ENCODE data around the gene CLRN2. TPM values are rescaled to one million over a fixed set of nuclear protein-coding genes. Genes with fewer than 3 reads are reported as not detected.

CLRN2 gene
- total RNA-seq, 3 donors from 2014 or later (not counting 1 experiment from before 2014, with no cell fraction given) = not detected

DNA sequence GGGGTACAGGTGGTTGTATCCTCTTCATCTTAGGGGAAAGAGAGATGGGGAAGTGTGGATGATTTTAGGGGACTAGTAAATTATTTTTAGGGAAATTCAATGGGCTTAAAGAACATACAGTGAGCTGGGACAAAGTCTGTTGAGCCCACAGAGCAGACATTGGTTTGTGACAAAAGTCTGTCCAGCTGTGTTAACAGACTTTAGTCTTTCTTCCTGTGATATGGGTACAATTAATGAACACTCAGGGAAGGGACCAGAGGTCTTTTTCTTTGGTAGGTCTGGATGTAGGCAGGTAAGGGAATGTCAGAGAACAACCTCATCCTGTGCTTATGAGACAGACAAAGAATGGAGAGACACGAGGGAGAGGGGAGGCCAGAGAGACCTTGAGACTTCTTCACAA is 2.0 kb downstream of the CLRN2 start:
- no peaks in the 10 kb centered on the region for H3K9me3 Mint-ChIP-seq
- Histone ChIP-seq H3K4me3 (ENCODE audit: low read length) (no peak overlapping the region), H3K36me3 (ENCODE audit: control insufficient read depth, insufficient read depth, low read length) (no peaks in the 10 kb centered on the region), H3K27ac (ENCODE audit: low read length) (no peak overlapping the region), H3K9me3 (ENCODE audit: control insufficient read depth, insufficient read depth, low read length) (no peaks in the 10 kb centered on the region), H3K27me3 (ENCODE audit: control insufficient read depth, insufficient read depth, low read length) (no peaks in the 10 kb centered on the region), H3K4me1 (ENCODE audit: control insufficient read depth, insufficient read depth, low read length) (peaks cover 4% of the 10 kb centered on the region)
- H3K36me3 Mint-ChIP-seq = no peaks in the 10 kb centered on the region
- H3K27me3 Mint-ChIP-seq (ENCODE audit: low read depth in 2 of 2) = peaks cover 14 to 37% of the 10 kb centered on the region in 2 donors
- no peak for ATAC-seq
- peaks cover 9 to 10% of the 10 kb centered on the region in 2 donors for H3K4me1 Mint-ChIP-seq
- no peak overlapping the region for H3K4me3 Mint-ChIP-seq
- intact Hi-C loops (cut with micrococcal nuclease) = no loop called here
- 67% methylated on average over 1 of the region's 1 CpG for WGBS (ENCODE audit: insufficient coverage)
- no peak for DNase-seq
- H3K27ac Mint-ChIP-seq = no peak overlapping the region
- TF ChIP-seq, protein P1, sequence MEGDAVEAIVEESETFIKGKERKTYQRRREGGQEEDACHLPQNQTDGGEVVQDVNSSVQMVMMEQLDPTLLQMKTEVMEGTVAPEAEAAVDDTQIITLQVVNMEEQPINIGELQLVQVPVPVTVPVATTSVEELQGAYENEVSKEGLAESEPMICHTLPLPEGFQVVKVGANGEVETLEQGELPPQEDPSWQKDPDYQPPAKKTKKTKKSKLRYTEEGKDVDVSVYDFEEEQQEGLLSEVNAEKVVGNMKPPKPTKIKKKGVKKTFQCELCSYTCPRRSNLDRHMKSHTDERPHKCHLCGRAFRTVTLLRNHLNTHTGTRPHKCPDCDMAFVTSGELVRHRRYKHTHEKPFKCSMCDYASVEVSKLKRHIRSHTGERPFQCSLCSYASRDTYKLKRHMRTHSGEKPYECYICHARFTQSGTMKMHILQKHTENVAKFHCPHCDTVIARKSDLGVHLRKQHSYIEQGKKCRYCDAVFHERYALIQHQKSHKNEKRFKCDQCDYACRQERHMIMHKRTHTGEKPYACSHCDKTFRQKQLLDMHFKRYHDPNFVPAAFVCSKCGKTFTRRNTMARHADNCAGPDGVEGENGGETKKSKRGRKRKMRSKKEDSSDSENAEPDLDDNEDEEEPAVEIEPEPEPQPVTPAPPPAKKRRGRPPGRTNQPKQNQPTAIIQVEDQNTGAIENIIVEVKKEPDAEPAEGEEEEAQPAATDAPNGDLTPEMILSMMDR (IDR thresholded peaks at IDR 0.05) = no peak

DNA sequence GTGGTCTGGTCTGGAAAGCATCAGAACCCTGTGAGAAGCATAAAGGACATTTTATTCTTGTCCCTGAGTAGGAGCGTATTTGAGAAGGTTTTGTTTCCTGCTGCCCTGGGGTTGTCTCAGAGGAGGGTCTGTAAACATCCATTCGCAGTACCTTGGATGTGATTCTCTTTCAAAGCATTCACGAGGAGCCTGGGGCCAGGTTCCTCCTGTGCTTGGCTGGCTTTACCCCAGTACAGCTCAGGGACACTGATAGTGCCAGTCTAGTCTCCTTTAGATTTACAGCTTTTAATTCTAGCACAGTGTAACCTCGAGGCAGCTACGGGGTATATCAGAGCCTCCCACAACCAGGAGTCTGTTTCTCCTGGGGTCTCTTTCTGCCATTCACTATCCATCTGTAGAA is 2.7 kb downstream of the CLRN2 start:
- H3K36me3 ChIP-seq (ENCODE audit: control insufficient read depth, insufficient read depth, low read length) = no peaks in the 10 kb centered on the region
- Mint-ChIP-seq H3K27ac (no peak overlapping the region), H3K9me3 (no peaks in the 10 kb centered on the region), H3K4me3 (no peak overlapping the region), H3K36me3 (no peaks in the 10 kb centered on the region), H3K4me1 (peaks cover 4 to 5% of the 10 kb centered on the region in 2 donors), H3K27me3 (ENCODE audit: low read depth in 2 of 2) (peaks cover 14 to 37% of the 10 kb centered on the region in 2 donors)
- 85% methylated on average over 5 of the region's 5 CpGs for WGBS (ENCODE audit: insufficient coverage)
- TF ChIP-seq, protein P1 (IDR thresholded peaks at IDR 0.05) = no peak
- no peaks in the 10 kb centered on the region for H3K9me3 ChIP-seq (ENCODE audit: control insufficient read depth, insufficient read depth, low read length)
- H3K27ac ChIP-seq (ENCODE audit: low read length) = no peak overlapping the region
- no peak for DNase-seq
- ATAC-seq = no peak
- H3K27me3 ChIP-seq (ENCODE audit: control insufficient read depth, insufficient read depth, low read length) = no peaks in the 10 kb centered on the region
- no peak overlapping the region for H3K4me3 ChIP-seq (ENCODE audit: low read length)
- intact Hi-C loops (cut with micrococcal nuclease) = no loop called here
- H3K4me1 ChIP-seq (ENCODE audit: control insufficient read depth, insufficient read depth, low read length) = no peaks in the 10 kb centered on the region

DNA sequence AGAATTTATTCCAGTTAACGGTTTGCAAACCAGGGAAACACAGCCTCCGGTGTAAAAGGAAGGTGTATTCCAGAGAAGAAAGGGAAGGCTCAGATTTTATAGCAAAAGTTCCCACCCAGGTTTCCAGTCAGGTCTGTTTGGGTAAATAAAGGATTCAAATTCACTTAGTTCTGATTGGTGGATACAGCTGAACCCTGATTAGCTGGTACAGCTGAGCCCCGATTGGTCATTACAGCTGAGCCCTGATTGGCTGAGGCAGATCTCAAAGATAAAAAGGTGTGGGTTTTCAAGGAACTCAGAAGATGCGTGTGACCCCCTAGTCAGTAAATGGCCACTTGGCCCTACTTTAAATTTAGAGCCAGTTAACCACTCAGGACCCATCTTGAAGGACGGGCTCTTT is 6.6 kb downstream of the CLRN2 start:
- WGBS (ENCODE audit: insufficient coverage) = 90% methylated on average over 4 of the region's 5 CpGs

DNA sequence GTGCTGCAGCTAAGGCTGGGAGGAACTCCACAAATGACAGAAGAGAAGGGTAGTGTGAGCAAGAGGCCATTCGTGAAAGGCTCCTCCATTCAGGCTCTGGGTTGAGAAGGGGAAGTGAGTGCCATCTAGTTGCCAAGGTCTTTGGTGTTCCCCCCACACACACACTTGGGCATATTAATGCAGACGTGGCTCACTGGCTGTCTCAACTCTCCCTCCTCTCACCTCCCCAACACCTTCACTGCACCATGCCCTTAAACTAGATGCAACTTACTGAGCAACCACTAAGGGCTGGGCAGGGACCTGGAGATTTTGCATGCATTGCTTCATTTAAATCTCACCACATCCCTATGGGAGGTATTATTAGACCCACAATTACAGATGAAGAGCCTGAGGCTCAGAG is 8.7 kb downstream of the CLRN2 start:
- intact Hi-C loops (cut with micrococcal nuclease) = no loop called here
- H3K27ac ChIP-seq (ENCODE audit: low read length) = no peak overlapping the region
- Mint-ChIP-seq H3K27me3 (ENCODE audit: low read depth in 2 of 2) (peaks cover 21 to 31% of the 10 kb centered on the region in 2 donors), H3K27ac (no peak overlapping the region), H3K9me3 (no peaks in the 10 kb centered on the region), H3K36me3 (no peaks in the 10 kb centered on the region), H3K4me3 (no peak overlapping the region), H3K4me1 (no peaks in the 10 kb centered on the region)
- no peaks in the 10 kb centered on the region for H3K4me1 ChIP-seq (ENCODE audit: control insufficient read depth, insufficient read depth, low read length)
- no peaks in the 10 kb centered on the region for H3K9me3 ChIP-seq (ENCODE audit: control insufficient read depth, insufficient read depth, low read length)
- ATAC-seq (no peak), DNase-seq (no peak)
- H3K4me3 ChIP-seq (ENCODE audit: low read length) = no peak overlapping the region
- H3K36me3 ChIP-seq (ENCODE audit: control insufficient read depth, insufficient read depth, low read length) = no peaks in the 10 kb centered on the region
- no peaks in the 10 kb centered on the region for H3K27me3 ChIP-seq (ENCODE audit: control insufficient read depth, insufficient read depth, low read length)
- WGBS (ENCODE audit: insufficient coverage) = 25% methylated on average over 2 of the region's 2 CpGs
- TF ChIP-seq, protein P1 (IDR thresholded peaks at IDR 0.05) = no peak

More for the DNA sequence above, 6.6 kb downstream of the CLRN2 start:
- Histone ChIP-seq H3K27me3 (ENCODE audit: control insufficient read depth, insufficient read depth, low read length) (no peaks in the 10 kb centered on the region), H3K9me3 (ENCODE audit: control insufficient read depth, insufficient read depth, low read length) (no peaks in the 10 kb centered on the region), H3K27ac (ENCODE audit: low read length) (no peak overlapping the region), H3K4me3 (ENCODE audit: low read length) (no peak overlapping the region), H3K36me3 (ENCODE audit: control insufficient read depth, insufficient read depth, low read length) (no peaks in the 10 kb centered on the region), H3K4me1 (ENCODE audit: control insufficient read depth, insufficient read depth, low read length) (no peaks in the 10 kb centered on the region)
- H3K27ac Mint-ChIP-seq = no peak overlapping the region
- H3K36me3 Mint-ChIP-seq = no peaks in the 10 kb centered on the region
- intact Hi-C loops (cut with micrococcal nuclease) = no loop called here
- no peak for DNase-seq
- H3K4me1 Mint-ChIP-seq = no peaks in the 10 kb centered on the region
- ATAC-seq = no peak
- TF ChIP-seq, protein P1 (IDR thresholded peaks at IDR 0.05) = no peak
- no peak overlapping the region for H3K4me3 Mint-ChIP-seq
- no peaks in the 10 kb centered on the region for H3K9me3 Mint-ChIP-seq
- peaks cover 20 to 23% of the 10 kb centered on the region in 2 donors for H3K27me3 Mint-ChIP-seq (ENCODE audit: low read depth in 2 of 2)
